G401 (cell line): ENCODE measurements around the gene ENTPD2. TPM values are rescaled to one million over a fixed set of nuclear protein-coding genes. Genes with fewer than 3 reads are reported as not detected.

Experiments used
- DNase-seq: peaks from one replicate; pipeline ENCODE4 v3.0.0-alpha.2; 2015; ENCODE audit warnings: low spot score
- in situ Hi-C: cut with HindIII; loops from 2 replicates; pipeline ENCODE4 v1.10.0; 2016; ENCODE audit warnings: low sequenced_read_pairs, mixed read lengths
- total RNA-seq: library from RNA; depleted of rRNA; stranded (reverse); fragments of >200 nt; shearing (Covaris generic); gene quantifications from 2 replicates; pipeline ENCODE4 v1.2.3, GENCODE V29; 2014

Gene ENTPD2
- total RNA-seq, 1 experiment from 2014 or later: not detected

- peak; percentile 64 for DNase-seq
- in situ Hi-C loops: loop anchor here (25.0 kb wide), 1 partner anchor 112 kb away; the partner anchor contains the start of genes C8G and FBXW5
Measured at GRCh38 chr9:137049544-137050449, 4.1 kb downstream of the ENTPD2 start.

- in situ Hi-C loops: loop anchor here (25.0 kb wide), 1 partner anchor 112 kb away; the partner anchor contains the start of genes C8G and FBXW5
- peak; percentile 83 for DNase-seq
Measured at GRCh38 chr9:137048655-137049543, 5.0 kb downstream of the ENTPD2 start.

- in situ Hi-C loops: loop anchor here (25.0 kb wide), 1 partner anchor 109 kb away; the partner anchor contains the start of genes C8G and FBXW5
- DNase-seq: peak; percentile 77
Measured at GRCh38 chr9:137046088-137046787, 7.6 kb downstream of the ENTPD2 start, which contains the start of gene NPDC1. Gene NPDC1, minus strand, starts transcription at chr9:137046177. Its CDS starts 188 bp downstream, at chr9:137045989.

GRCh38 chr9:137045294-137046087, 8.4 kb downstream of the ENTPD2 start:
- DNase-seq: peak; percentile 62
- in situ Hi-C loops: loop anchor here (25.0 kb wide), 1 partner anchor 108 kb away; the partner anchor contains the start of genes C8G and FBXW5

- no peak for DNase-seq
- in situ Hi-C loops: loop anchor here (25.0 kb wide), 1 partner anchor 107 kb away; the partner anchor contains the start of genes C8G and FBXW5
Measured at GRCh38 chr9:137044502-137045177, 9.2 kb downstream of the ENTPD2 start.

GRCh38 chr9:137044037-137044436, 9.8 kb downstream of the ENTPD2 start:
- in situ Hi-C loops: loop anchor here (25.0 kb wide), 1 partner anchor 107 kb away; the partner anchor contains the start of genes C8G and FBXW5
- no peak for DNase-seq

GRCh38 chr9:137042751-137043727, 10.8 kb downstream of the ENTPD2 start:
- in situ Hi-C loops: loop anchor here (25.0 kb wide), 1 partner anchor 106 kb away; the partner anchor contains the start of genes C8G and FBXW5
- no peak for DNase-seq

- no peak for DNase-seq
- in situ Hi-C loops: loop anchor here (25.0 kb wide), 1 partner anchor 104 kb away; the partner anchor contains the start of genes C8G and FBXW5
Measured at GRCh38 chr9:137041124-137041523, 12.7 kb downstream of the ENTPD2 start.

GRCh38 chr9:137040568-137040967, 13.3 kb downstream of the ENTPD2 start:
- no peak for DNase-seq
- in situ Hi-C loops: loop anchor here (25.0 kb wide), 1 partner anchor 103 kb away; the partner anchor contains the start of genes C8G and FBXW5

- no peak for DNase-seq
- in situ Hi-C loops: loop anchor here (25.0 kb wide), 1 partner anchor 102 kb away; the partner anchor contains the start of genes C8G and FBXW5
Measured at GRCh38 chr9:137039611-137040366, 14.1 kb downstream of the ENTPD2 start.

GRCh38 chr9:137038916-137039315, 14.9 kb downstream of the ENTPD2 start:
- DNase-seq: no peak
- in situ Hi-C loops: loop anchor here (25.0 kb wide), 1 partner anchor 102 kb away; the partner anchor contains the start of genes C8G and FBXW5

GRCh38 chr9:137037483-137037882, 16.4 kb downstream of the ENTPD2 start:
- no peak for DNase-seq
- in situ Hi-C loops: loop anchor here (25.0 kb wide), 1 partner anchor 100 kb away; the partner anchor contains the start of genes C8G and FBXW5

- no peak for DNase-seq
- in situ Hi-C loops: loop anchor here (25.0 kb wide), 1 partner anchor 100 kb away; the partner anchor contains the start of genes C8G and FBXW5
Measured at GRCh38 chr9:137037035-137037434, 16.8 kb downstream of the ENTPD2 start.

GRCh38 chr9:137035937-137036336, 17.9 kb downstream of the ENTPD2 start:
- no peak for DNase-seq
- in situ Hi-C loops: loop anchor here (25.0 kb wide), 1 partner anchor 99 kb away; the partner anchor contains the start of genes C8G and FBXW5

GRCh38 chr9:137035507-137035834, 18.4 kb downstream of the ENTPD2 start:
- no peak for DNase-seq
- in situ Hi-C loops: loop anchor here (25.0 kb wide), 1 partner anchor 98 kb away; the partner anchor contains the start of genes C8G and FBXW5
